Adipocyte (in vitro differentiated cells): ENCODE measurements around the gene EFCAB11.

Experiments
- DNase-seq: peaks from one replicate; pipeline ENCODE4 v3.0.0-alpha.2; 2015; ENCODE audit warnings: low read depth
- H3K27me3 ChIP-seq: replicated peaks from 2 replicates; pipeline ENCODE4 v1.7.0; 2013; ENCODE audit warnings: mild to moderate bottlenecking, low read length, moderate library complexity; ENCODE audit not compliant: control insufficient read depth, insufficient read depth
- H3K36me3 ChIP-seq: 2 replicates; pipeline ENCODE4 v1.7.0; 2013; ENCODE audit warnings: low read length, mild to moderate bottlenecking, moderate library complexity; ENCODE audit not compliant: control insufficient read depth, insufficient read depth, severe bottlenecking
- H3K4me1 ChIP-seq: 2 replicates; pipeline ENCODE4 v1.7.0; 2013; ENCODE audit warnings: mild to moderate bottlenecking, low read length, moderate library complexity; ENCODE audit not compliant: control insufficient read depth, insufficient read depth
- H3K4me3 ChIP-seq: 2 replicates; pipeline ENCODE4 v1.7.0; 2013; ENCODE audit warnings: mild to moderate bottlenecking, low read length, moderate library complexity
- H3K9ac ChIP-seq: 2 replicates; pipeline ENCODE4 v1.7.0; 2013; ENCODE audit warnings: mild to moderate bottlenecking, low read length, moderate library complexity
- H3K9me3 ChIP-seq: 2 replicates; pipeline ENCODE4 v1.7.0; 2013; ENCODE audit warnings: mild to moderate bottlenecking, low read length, moderate library complexity; ENCODE audit not compliant: control insufficient read depth

The EFCAB11 gene, protein sequence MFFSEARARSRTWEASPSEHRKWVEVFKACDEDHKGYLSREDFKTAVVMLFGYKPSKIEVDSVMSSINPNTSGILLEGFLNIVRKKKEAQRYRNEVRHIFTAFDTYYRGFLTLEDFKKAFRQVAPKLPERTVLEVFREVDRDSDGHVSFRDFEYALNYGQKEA

DNA sequence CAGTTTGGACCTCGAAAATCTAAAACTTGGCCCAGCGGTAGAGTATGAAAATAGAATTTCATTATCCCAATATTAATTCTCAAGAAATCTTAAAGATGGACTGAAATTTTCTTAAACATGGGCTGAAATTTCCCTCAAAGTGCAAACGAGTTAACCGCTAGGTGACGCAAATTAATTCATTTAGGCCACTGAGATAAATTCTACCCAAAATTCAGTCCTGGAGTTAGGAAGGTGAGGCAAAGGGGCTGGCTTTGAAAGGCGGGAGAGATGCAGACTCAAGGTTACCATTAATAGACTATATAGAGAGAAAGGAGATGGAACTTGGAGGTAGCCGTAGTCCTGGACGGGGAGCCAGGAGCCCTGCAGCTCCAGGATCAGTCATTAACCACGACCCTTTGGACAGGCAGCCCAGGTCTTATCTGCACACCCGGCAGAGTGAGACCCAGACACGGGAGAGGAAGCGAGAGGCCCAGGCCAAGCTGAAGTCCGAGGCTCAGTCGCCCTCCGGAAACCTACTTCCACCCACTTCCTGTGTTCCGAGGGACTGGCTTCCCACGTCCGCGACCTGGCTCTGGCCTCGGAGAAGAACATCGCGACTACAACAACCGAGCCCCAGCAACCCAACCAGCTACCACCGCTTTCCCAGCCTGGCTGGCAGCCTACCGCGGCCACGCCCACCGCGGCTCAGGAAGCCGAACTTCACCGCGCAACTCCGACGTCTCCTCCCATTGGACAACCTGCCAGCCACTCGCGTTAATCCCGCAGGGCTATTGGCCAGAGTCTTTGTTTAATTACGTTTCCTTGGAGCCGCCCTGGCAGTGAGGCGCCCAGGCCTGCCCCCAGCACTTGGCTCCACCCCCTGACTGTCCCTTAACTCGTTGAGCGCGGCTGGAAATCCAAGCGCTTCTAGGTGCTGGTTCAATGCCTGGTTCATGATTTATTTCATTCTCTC is at the start of gene EFCAB11:
Gene EFCAB11 (minus strand): TSS at position 661 of the 952 bp plus-strand sequence. CDS start 70 bp downstream, at position 591.
- peaks cover 18% of the 10 kb centered on the region for H3K4me1 ChIP-seq
- H3K27me3 ChIP-seq: no peaks in the 10 kb centered on the region
- peak within 1 kb of the TSS; percentile 88 for H3K9ac ChIP-seq
- peaks cover 9% of the 10 kb centered on the region for H3K36me3 ChIP-seq
- H3K9me3 ChIP-seq: no peaks in the 10 kb centered on the region
- peak; percentile 100 for DNase-seq
- H3K4me3 ChIP-seq: peak within 1 kb of the TSS; percentile 97

DNA sequence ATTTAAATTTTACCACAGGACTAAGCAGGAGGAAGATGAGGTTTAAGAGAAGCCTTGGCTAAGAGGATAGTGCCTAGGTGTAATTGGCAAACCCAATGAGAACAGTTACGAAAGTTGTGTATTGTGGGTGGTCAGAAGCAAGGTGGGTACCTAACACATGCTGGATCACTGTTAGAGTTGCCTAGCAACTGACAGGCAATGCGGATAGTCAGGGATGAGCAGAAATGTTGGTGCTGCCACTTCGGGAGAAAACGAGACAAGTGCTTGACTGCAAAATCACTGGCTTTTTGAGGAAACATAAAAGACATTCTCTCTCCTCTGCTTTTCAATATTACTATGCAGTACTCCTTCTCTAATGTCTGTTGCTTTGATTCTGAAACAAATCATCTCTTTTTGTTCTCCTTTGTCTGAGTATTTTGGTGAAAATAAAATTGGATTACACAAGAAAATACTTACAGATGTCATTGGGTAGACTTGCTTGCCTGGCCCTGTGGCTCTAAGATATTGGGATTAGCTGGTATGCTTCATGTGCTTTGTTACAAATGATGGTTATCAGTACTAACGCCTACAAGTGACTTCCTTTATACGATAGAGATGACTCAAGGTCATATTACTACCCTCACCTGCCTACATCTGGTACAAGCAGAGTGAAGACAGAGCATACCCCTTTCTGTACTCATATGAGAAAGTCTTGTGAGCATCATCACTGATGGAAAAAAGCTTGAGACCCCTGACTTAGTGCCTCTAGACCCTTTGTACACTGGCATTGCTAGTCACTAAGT is 49.2 kb upstream of the EFCAB11 start:
- no peak for DNase-seq
- Histone ChIP-seq H3K4me1 (peaks cover 15% of the 10 kb centered on the region), H3K27me3 (no peaks in the 10 kb centered on the region), H3K4me3 (no peak overlapping the region), H3K9ac (no peak overlapping the region), H3K36me3 (peaks cover 11% of the 10 kb centered on the region), H3K9me3 (no peaks in the 10 kb centered on the region)

DNA sequence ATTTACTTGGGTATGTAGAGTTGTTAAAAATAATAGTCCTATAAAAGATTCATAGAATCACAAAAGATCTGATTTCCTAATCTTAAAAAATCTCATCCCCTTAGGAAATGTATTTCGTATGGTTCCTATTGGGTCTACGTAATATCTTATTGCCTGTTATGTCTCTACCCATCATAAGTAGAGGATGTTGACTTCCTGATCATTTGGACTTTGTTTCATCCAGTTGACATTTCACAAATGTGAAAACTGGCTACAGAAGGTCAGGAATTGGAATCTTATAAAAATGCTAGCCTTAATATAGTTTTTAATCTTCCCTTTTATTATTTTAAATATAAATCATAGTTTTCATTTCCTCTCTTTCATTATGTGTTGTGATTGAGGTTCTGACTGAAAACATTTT is 46.4 kb upstream of the EFCAB11 start:
- H3K9ac ChIP-seq: no peak overlapping the region
- H3K27me3 ChIP-seq: no peaks in the 10 kb centered on the region
- H3K9me3 ChIP-seq: no peaks in the 10 kb centered on the region
- peaks cover 15% of the 10 kb centered on the region for H3K4me1 ChIP-seq
- DNase-seq: no peak
- peaks cover 25% of the 10 kb centered on the region for H3K36me3 ChIP-seq
- H3K4me3 ChIP-seq: no peak overlapping the region

DNA sequence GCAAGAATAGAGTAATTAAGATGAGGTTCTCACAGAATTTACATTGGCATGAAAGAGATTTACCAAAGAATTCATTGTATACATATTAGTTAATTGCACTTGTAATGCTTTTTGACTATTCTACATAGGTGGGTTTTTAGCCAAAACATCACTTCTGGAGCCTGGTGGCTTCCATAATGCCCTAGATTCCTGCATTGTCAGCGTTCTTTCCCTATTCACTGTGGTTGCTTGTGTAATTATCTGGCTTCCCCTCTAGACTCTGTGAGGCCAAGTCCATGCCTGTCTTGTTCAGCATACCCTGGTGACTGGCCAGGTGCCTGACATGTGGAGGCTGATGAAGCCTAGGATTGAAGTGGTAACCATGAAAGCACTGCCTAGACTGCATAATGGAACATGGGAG is 42.4 kb upstream of the EFCAB11 start:
- DNase-seq: no peak
- no peak overlapping the region for H3K4me3 ChIP-seq
- H3K9me3 ChIP-seq: peaks cover 5% of the 10 kb centered on the region
- H3K9ac ChIP-seq: no peak overlapping the region
- H3K36me3 ChIP-seq: peaks cover 59% of the 10 kb centered on the region
- no peaks in the 10 kb centered on the region for H3K27me3 ChIP-seq
- H3K4me1 ChIP-seq: peaks cover 15% of the 10 kb centered on the region

DNA sequence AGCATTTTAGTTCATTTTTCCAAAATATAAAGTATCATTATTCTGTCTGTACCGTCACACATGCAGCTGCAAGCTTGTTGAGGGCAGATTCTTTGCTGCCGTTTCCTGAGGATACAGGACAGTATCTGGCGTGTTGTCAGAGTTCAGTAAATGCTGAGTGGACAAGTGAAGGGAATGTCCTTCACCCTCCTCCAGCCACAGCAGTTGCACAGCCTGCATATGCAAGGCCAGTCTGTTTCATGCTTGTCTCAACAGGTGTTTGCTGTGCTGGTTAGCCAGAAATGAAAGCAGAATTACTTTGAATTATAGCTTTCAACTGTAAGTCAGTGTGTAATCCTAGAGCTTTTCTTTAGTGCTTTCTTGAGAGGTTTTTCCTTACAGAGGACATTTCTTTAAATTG is 37.7 kb upstream of the EFCAB11 start:
- Histone ChIP-seq H3K4me1 (peaks cover 9% of the 10 kb centered on the region), H3K4me3 (no peak overlapping the region), H3K9me3 (peaks cover 5% of the 10 kb centered on the region), H3K9ac (no peak overlapping the region), H3K27me3 (no peaks in the 10 kb centered on the region), H3K36me3 (peaks cover 59% of the 10 kb centered on the region)
- no peak for DNase-seq

DNA sequence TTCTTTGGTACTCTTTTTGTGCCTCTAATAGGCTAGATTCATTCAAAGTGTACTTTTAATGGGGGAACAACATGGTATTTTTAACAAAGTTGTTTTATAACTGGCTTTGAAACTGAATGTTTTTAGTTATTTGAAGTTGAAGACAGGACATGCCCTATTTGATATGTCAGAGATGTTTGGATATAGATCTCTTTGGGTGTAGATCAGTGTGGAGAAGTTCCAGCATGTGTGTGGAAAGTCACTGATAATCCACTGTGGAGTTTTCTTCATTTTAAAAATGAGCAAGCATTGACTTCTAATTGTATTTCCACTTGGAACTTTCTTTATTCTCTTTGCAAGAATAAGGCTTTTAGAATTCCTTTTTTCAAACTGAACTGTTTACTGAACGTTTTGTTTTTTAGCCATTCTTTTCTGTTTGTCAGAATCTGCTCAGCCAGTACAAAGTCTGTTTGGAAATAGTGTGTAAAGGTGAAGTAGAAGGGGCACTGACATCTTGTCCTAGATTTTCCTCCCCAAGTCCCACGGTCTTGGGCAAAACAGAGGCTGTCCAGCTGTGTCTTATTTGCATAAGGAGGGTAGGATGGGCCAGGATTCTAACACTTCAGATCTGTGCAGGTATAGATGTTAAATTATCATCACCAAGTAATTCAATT is 36.2 kb upstream of the EFCAB11 start:
- H3K36me3 ChIP-seq: peaks cover 54% of the 10 kb centered on the region
- H3K9me3 ChIP-seq: peaks cover 5% of the 10 kb centered on the region
- H3K27me3 ChIP-seq: no peaks in the 10 kb centered on the region
- H3K4me3 ChIP-seq: no peak overlapping the region
- peaks cover 9% of the 10 kb centered on the region for H3K4me1 ChIP-seq
- peak overlapping the region; percentile 52 for H3K9ac ChIP-seq
- DNase-seq: no peak

DNA sequence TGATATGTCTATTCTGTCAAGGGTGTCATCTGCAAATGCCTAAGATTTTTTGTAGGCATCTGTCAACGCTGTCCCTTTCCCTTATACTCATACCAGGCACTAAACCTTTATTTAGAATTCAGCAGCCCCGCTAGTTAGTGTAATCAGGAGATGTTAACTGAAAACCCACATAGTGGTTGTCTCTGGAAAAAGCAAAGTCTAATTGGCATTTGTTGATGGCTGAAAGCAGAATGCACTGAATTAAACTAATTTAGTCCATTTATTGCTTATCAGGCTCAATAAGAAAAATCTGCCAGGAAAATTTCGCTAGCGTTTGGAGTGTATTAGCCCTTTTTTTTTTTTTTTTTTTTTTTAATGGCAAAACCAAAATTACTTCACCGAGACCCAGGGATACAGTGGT is 35.7 kb upstream of the EFCAB11 start:
- peaks cover 5% of the 10 kb centered on the region for H3K9me3 ChIP-seq
- peak overlapping the region; percentile 52 for H3K9ac ChIP-seq
- no peaks in the 10 kb centered on the region for H3K27me3 ChIP-seq
- no peak for DNase-seq
- H3K36me3 ChIP-seq: peaks cover 48% of the 10 kb centered on the region
- H3K4me1 ChIP-seq: peaks cover 9% of the 10 kb centered on the region
- no peak overlapping the region for H3K4me3 ChIP-seq

DNA sequence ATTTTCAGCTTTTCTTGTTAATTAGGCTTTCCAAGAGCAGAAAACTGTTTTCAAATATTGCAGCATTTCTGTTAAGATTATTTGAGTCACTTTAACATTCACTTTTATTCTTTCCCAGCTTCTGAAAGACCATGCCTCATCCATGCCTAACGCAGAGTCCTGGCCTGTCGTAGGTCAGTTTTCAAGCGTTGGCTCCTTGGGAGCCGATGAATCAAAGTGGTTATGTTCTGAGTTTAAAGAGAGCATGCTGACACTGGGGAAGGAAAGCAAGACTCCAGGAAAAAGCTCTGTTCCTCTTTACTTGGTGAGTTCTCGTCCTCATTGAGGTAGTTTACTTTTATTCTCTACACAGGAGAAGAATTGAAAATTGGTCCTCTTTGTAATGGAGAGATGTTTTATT is 34.3 kb upstream of the EFCAB11 start:
- no peak overlapping the region for H3K4me3 ChIP-seq
- H3K9me3 ChIP-seq: peaks cover under 1% of the 10 kb centered on the region
- peaks cover 9% of the 10 kb centered on the region for H3K4me1 ChIP-seq
- H3K27me3 ChIP-seq: no peaks in the 10 kb centered on the region
- no peak overlapping the region for H3K9ac ChIP-seq
- H3K36me3 ChIP-seq: peaks cover 40% of the 10 kb centered on the region
- DNase-seq: no peak

DNA sequence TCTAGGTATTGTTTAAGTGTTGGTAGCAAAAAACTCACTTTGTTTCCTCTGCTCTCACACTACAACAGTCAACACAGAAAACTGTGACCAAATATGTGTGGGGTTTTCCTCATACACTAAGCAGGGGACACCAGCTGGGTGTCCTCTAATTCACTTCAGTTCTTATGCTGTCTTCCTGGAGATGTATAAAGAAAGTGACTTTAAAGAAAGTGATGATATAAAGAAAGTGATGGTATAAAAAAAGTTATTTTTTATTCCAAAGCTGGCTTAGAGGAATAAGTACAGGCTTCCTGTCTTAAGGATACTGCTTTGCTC is 32.6 kb upstream of the EFCAB11 start:
- H3K36me3 ChIP-seq: peaks cover 32% of the 10 kb centered on the region
- H3K9ac ChIP-seq: no peak overlapping the region
- H3K4me1 ChIP-seq: peaks cover 9% of the 10 kb centered on the region

DNA sequence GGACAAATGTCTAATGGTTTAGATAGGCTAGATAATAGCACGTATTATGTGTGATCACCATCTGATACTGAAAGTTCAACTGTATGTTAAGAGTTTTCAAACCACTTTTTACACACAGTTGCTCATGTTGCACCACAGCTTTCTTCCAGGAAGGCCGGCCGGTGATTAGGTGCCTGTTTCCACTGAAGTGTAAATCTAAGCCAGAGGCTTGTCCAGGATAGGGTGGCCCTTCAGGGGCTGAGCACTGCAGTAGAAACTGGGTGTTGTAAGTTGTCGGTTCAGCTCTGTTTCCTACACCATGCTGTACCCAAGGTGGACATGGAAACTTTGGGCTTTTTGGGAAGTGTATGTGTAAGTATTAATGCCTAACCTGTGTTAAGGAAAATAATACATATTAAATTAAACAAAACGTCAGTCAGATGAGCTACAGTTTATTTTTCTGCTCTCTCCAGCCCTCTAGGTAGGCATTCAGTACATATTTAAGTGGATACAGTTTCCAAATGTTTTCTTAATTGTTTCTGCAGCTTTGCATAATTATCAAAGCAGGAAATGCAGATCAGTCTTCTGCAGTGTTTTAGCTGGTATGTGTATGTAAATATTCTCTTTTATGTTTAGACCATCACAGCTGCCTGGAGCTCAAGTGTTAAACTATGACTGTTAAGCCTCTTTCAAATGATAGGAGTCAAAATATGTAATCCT is 32.1 kb upstream of the EFCAB11 start:
- Histone ChIP-seq H3K4me3 (no peak overlapping the region), H3K9me3 (no peaks in the 10 kb centered on the region), H3K9ac (no peak overlapping the region), H3K36me3 (peaks cover 33% of the 10 kb centered on the region), H3K27me3 (no peaks in the 10 kb centered on the region), H3K4me1 (peaks cover 9% of the 10 kb centered on the region)
- no peak for DNase-seq

More for the DNA sequence above, 32.6 kb upstream of the EFCAB11 start:
- no peak for DNase-seq
- Histone ChIP-seq H3K4me3 (no peak overlapping the region), H3K27me3 (no peaks in the 10 kb centered on the region), H3K9me3 (no peaks in the 10 kb centered on the region)
